ENCODE data around the gene SPATA6. TPM values are rescaled to one million over a fixed set of nuclear protein-coding genes. Genes with fewer than 3 reads are reported as not detected.

Gene SPATA6
- total and polyA plus RNA-seq, 2 of the 8 experiments (the other 6 are each of a cell fraction or from before 2014, with no cell fraction given), result 2.4 to 17.2 TPM

- TF ChIP-seq SAP30 (IDR thresholded peaks at IDR 0.05; ENCODE audit: insufficient read depth, insufficient replicate concordance, low read length) (no peak), SP2 (IDR thresholded peaks at IDR 0.05; ENCODE audit: low read length) (no peak), TAF7 (optimal IDR thresholded peaks at IDR 0.05; ENCODE audit: borderline replicate concordance, low read depth, low read length) (no peak)
- TF ChIP-seq, protein P1, sequence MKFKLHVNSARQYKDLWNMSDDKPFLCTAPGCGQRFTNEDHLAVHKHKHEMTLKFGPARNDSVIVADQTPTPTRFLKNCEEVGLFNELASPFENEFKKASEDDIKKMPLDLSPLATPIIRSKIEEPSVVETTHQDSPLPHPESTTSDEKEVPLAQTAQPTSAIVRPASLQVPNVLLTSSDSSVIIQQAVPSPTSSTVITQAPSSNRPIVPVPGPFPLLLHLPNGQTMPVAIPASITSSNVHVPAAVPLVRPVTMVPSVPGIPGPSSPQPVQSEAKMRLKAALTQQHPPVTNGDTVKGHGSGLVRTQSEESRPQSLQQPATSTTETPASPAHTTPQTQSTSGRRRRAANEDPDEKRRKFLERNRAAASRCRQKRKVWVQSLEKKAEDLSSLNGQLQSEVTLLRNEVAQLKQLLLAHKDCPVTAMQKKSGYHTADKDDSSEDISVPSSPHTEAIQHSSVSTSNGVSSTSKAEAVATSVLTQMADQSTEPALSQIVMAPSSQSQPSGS (IDR thresholded peaks at IDR 0.05; ENCODE audit: low read length), result no peak
Observed at GRCh38 chr1:48251323-48251722, 220.7 kb downstream of the SPATA6 start (continued).

All from H1 (cell line).